ENCODE results near the gene THAP2.

DNA sequence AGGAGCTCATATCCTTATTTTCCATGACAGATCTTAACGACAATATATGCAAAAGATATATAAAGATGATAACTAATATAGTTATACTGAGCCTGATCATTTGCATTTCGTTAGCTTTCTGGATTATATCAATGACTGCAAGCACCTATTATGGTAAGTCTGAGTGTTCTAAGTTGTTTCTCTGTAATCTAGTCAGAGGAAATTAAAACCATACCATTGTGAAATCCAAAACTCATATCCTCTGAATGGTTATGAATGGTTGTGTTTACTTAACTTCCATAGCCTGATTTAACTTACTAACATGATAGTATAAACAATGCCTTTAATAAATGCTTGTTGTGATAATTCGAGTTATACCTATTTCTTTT is 22.5 kb downstream of the THAP2 start:
- TF ChIP-seq, protein P1, sequence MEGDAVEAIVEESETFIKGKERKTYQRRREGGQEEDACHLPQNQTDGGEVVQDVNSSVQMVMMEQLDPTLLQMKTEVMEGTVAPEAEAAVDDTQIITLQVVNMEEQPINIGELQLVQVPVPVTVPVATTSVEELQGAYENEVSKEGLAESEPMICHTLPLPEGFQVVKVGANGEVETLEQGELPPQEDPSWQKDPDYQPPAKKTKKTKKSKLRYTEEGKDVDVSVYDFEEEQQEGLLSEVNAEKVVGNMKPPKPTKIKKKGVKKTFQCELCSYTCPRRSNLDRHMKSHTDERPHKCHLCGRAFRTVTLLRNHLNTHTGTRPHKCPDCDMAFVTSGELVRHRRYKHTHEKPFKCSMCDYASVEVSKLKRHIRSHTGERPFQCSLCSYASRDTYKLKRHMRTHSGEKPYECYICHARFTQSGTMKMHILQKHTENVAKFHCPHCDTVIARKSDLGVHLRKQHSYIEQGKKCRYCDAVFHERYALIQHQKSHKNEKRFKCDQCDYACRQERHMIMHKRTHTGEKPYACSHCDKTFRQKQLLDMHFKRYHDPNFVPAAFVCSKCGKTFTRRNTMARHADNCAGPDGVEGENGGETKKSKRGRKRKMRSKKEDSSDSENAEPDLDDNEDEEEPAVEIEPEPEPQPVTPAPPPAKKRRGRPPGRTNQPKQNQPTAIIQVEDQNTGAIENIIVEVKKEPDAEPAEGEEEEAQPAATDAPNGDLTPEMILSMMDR (IDR thresholded peaks at IDR 0.05; ENCODE audit: low read depth, low read length, poor library complexity, severe bottlenecking) = no peak
- TF ChIP-seq EZH2phosphoT487 (IDR thresholded peaks at IDR 0.05; ENCODE audit: borderline replicate concordance, low read length) = no peak

All from DOHH2 (cell line).